NOMO-1 (cell line): ENCODE results near the gene PGM2.

Experiments used
- DNase-seq, 2 experiments: peaks; one replicate each; lab custom pipeline; 2025; ENCODE audit not compliant: unreplicated experiment in 2 of 2; lab: John Stamatoyannopoulos, UW

Gene PGM2

DNA sequence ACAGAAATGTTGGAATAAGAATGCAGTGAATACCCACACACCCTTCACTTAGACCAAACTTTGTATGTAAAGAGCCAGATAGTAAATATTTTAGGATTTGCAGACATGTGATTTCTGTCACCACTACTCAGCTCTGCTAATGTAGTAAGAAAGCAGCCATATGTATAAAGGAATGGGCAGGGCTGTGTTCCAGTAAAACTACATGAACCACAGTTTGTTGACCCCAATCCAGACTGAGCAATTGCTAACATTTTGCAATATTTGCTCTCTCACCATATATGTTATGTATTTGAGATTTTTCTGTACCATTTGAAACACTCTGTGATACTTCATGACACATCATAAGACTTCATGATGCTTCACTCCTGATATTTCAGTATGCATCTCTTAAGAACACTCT, 32.4 kb downstream of the PGM2 start:
- DNase-seq, result no peak

DNA sequence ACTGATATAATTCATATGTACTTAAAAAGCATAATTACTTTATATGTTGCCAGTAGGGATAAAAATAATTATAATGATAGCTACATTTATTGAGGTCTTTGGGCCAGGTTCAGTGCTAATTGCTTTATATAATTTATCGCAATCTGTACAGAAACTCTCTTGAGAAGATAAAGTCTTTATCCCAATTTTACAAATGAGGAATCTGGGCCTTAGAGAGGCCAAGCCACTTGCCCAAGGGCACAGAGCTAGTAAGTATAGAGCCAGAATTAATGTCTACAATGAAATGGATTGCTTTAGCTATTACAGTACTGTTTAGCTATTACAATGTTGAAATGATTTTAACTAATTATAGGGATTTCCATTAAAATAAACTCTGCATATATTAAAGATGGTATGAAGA, 33.8 kb downstream of the PGM2 start:
- no peak for DNase-seq

DNA sequence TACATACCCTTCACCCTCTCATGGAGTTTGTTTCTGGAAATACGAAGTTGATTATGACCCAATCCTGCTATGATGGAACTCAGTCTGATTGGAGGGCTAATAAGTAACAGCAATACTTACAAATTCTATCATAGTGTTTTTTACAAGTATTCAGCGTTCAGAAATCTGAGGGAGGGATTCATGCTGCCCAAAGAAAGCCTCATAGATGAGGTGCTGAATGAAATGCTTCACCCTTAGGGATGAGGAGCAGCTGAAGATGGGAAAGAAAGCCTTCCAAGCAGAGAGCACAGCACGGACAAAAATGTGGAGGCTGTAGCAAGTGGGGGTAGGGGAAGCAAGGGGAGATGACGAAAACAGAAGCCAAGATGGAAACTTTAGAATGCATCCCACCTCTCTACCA, 36.5 kb downstream of the PGM2 start:
- no peak for DNase-seq

DNA sequence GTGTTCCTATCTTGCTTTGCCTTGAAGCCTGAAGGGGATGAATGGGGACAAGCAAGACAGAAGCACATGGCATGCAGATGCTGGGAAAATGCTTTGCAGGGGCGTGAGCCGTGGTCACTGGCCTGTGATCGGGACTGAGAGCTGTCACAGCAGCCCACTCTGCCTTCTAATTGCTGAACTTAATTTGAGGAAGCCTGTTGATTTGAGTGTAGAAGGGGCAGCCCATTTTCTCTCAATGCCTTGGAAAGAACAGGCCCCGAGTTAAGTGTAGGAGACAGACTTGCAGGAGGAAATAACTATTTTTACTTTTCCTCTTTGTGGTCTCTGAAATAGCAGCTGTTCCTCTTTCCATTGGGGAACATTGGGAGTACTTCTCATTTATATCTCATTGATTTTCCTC, 38.3 kb downstream of the PGM2 start:
- peak; percentile 62 to 75 for DNase-seq

DNA sequence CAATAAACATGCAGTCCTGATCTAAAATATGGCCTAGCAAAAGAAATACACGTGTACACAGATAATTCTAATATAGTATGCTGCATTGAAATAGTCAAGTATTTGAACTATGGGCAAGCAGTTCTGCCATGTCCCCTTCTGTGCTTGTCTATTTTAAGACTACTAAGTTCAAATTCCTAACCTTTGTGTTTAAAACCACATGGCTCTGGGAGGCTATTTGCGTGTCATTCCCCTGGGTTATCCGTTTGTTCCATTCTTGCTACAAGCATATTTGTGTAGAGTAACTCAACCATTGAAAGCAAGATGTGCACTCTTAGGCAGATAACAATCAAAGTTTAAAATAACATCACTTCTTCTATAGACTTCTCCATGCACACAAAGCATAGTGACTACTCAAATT, 39.0 kb downstream of the PGM2 start:
- no peak for DNase-seq

DNA sequence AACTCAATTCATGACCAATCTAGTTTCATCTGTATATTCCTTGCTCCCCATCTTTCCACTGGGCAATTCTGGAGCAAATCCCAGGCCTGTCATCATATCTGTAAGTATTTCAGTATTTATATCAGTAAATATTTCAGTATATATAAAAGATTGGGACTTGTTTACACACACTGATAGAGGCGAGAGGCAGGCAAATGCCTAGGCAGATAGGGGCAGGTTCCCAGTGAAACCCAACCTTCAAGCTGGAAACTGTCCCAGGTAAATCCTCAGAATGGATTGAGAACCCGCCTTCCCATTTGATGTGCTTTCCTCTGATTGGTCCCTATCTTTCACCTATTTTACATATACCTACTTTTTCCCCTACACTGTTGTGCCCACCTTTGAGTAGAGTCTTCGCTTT, 40.6 kb downstream of the PGM2 start:
- no peak for DNase-seq

DNA sequence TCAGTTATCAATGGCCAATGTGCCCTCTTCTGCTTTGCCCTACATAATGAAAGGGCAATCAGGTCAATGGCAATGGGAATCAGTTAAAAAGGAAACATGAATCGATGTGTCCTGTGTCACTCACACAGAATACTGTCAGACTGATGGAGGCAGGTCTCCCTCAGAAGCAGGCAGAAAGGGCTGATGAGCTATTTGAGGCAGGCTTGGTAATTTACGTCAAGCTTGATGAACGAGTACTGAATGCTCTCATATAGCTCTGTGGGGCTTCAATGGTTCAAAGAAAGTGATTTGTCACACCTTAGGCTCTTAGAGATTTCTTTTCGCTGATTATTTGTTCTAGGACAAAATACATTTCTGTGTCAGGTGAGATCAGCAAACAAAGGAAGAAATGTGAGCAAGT, 41.8 kb downstream of the PGM2 start:
- DNase-seq, result no peak

DNA sequence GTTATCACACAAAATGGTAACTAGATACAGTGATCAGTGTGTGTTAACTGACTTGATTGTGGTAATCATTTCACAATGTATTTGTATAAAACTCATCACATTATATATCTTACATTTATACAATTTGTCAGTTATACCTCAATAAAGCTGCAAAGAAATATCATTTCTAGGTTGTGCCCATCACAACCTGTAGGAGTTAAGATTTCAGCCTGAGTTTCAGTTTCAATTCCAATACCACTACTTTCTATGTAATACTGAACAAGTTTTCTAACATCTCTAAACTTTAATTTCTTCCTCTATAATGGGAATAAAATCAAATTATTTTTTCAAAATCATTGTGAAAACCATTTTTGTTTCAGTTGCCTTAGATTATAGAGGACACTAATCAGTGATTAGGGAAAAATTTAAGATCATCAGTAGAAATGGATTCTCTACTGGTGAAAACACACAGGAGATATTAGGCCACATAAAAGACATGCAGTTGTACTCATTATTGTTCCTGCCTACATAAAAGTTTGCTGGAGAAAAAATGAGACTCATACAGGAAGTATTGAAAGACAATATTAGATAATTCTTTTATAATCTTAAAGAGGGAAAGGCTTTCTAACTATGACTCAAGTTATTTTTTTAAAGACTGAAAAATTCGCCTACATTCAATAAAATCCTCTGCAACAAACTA, 46.0 kb downstream of the PGM2 start:
- DNase-seq, result no peak

DNA sequence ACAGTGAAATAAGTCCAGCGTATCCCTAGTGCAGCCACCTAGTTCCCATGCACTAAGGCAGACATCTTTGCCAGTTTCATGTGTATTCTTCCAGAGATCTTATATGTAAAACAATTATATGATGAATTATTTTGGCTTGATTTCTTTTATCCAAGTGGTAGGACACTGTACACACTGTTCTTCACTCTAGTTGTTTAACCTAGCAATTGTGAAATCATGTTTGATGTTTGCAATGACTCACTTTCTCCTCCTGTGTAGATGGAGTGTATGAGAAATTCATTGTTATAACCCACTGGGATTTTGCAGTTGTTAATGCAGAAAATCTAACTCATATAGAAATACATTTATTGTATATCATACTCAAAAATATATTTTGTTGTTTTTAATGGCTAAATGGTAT, 46.9 kb downstream of the PGM2 start:
- peak in 1 of 2 experiments; percentile 59 for DNase-seq

DNA sequence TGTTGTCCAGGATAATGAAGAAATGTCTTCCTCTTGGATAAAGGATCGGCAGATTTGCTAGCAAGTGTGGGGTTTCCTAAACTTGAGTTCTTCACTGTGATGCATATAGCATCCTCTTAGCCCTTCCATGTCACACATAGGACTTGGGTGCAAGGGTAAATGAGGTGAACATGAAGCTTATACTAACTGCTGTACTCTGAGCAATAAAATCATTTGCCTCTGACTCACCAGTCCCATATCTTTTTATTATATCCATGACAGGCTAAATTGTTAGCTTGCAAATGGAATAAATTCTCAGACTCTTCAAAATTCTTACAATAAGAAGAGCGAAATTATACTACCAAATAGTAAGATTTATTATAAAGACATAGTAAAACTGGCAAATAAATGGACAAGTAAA, 49.7 kb downstream of the PGM2 start:
- DNase-seq, result no peak

DNA sequence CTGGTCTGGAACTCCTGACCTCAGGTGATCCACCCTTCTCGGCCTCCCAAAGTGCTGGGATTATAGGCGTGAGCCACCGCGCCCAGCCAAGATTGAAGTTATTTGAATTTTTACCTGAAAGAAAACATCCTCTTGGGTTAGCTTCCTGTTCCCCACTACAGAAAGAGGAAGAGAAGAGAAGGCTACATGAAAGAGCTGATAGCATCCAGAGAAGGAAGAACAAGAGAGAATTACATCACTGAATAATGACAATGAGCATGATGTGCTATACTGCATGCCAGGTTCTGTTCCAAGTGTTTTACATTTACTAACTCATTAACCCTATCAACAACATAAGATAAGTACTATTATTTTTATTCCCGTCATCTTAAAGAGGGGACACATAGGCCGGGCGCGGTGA, 52.9 kb downstream of the PGM2 start:
- peak; percentile 31 to 92 for DNase-seq

DNA sequence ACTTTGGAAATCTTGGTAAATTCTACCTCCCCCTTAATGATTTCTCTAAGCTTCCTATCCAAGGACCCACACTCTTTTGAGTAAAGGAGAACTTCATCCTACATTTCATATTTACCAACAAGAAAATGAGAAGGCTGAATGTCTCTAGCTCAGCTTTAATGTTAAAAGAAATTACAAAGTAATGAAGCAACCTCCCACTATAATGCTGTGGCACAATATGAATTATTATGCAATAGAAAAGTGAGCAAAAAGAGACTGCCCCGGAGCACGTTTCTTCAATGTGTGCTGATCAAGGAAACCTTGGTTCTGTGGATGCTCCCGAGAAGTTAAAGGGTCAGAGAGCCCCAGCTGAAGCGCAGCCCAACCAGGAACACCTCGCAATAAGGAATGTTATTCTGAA, 55.3 kb downstream of the PGM2 start:
- DNase-seq, result peak; percentile 15 to 47

DNA sequence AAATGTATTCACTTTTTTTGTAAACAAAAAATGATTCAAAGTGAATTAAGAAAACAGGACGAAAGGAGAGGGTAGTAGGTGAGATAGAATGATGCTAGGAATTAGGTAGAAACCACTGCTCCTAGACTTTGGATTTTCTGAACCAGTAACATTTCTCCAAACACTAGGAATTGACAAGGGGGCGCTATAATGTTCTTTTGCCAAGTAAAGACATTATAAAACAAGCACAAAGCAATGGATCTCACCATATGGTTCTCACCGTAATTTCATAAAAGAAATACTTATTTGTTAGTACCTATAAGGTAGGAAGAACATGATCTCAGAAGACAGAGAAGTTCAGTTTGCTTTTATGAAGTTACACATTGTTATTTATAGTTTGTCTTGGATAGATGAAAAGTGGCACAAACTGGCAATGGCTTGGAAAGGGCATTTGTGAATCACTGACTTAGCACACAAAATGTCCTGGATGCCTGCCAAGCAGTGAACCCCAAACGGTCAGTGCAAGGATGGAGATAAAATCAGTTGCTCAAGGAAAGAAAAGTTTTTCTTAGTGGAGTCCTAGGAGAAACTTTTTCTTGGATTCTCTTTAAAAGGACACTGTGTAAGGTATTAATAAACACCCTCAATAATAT, 56.3 kb downstream of the PGM2 start:
- DNase-seq, result no peak

DNA sequence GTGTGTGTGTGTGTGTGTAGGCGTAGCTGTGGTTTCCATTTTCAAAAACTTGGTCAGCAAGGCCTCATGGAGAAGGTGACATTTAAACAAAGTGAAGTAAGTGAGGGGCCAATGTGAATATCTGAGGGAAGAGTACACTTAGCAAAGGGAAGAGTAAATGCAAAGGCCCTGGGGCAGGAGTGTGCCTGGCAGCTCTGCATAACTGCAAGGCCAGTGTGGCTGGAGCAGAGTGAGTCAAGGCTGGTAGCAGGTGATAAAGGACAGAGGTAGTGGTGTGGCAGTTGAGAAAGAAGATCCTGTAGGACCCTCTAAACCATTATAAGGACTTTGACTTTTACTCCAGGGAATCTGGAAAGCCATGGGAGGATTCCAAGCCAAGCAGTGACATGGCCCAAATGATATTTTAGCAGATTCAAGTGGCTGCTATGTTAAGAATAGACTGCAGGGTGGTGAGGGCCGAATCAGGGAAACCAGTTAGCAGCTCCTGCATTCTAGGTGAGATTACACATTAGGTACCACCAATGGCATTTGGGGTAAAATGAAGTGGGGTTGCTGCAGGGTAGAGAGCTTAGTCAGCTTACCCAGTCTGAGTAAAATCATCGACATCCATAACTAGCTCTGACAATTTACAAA, 58.5 kb downstream of the PGM2 start:
- DNase-seq, result no peak

DNA sequence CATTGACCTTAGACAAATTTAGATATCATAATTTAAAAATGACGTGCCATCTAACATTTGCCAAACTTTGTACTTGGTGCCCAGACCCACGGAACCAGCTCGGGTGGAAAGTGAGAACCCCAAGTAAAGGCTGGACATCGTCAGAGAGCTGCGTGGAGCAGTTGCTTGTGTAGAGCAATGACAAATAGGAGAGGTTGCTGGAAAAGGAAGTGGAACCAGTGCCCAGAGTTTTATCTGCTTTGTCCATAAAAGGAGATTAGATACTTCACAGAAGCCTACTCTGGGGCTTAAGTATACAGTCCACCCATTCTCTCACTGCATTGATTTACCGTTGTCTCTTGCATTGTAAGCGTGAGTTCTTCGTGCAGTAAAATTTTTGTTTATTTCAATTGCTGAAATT, 59.0 kb downstream of the PGM2 start:
- peak; percentile 38 to 87 for DNase-seq

DNA sequence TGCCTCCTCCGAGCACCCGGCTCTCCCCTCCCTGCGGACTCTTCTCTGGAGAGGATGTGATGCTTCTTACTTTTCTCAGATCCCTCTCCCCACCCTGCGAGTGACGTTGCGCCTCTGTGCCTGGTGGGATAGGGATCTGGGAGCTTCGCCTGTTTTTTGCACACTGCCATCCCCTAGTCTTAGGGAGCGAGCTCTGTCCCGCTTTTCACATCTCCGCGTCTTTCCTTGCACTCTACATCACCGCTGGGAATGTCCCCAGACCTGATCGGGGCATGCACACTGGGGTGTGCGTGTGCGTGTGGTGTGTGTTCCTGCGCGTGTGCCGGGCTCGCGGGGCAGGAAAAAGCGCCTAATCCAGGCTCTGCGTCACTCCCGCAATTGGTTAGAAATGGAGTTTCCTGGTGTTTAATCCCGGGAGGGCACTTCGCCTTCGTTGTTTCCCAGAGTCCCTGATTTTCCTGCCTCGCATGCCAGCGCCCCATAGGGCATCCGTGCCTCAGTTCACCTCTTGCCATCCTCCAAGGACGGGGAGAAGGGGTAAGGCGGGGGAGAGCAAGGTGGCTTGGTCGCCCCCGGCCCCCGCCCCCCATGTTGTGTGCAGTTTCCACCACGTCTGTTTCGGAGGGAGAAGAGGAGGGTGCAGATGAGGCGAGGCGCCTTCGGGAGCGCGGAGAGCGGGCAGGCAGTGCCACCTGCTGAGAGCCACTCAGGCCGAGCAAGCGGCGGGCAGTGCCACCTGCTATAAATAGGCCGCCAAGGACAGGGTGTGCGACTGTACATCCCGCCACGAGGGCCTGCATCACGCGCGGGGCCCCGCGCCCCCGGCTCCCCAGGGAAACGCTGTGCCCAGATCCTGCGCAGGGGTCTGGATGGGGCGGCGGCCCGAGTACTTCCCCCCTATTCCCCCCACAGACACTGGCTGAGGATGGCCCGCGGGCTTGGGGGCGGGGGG, 63.6 kb downstream of the PGM2 start:
- DNase-seq, result no peak

DNA sequence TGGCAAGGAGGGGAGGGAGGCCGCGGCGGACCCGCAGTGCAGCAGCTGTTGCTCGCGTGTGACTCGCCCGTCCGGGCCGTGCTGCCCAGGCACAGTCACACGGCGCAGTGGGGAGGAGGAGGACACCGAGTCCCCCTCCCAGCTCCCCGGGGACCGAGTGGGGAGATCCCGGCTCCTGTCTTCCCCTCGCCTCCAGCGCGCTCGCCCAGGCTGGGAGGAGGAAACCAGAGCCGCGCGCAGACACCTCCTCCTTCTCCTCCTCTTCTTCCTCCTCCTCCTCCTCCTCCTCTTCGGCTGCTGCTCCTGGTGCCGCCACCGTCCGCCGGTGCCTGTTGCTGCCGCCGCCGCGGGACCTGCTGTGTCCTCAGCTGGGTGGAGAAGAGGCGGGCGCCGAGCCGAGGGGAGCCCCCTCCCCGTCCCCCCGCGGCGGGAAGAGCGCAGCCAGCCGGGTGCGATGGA, 64.3 kb downstream of the PGM2 start, which contains the start of gene TBC1D1:
TBC1D1 (plus strand) TSS at position 284 of the 459 bp plus-strand sequence. CDS start 11,012 bp downstream, outside the sequence.
- DNase-seq, result peak; percentile 13 to 17

DNA sequence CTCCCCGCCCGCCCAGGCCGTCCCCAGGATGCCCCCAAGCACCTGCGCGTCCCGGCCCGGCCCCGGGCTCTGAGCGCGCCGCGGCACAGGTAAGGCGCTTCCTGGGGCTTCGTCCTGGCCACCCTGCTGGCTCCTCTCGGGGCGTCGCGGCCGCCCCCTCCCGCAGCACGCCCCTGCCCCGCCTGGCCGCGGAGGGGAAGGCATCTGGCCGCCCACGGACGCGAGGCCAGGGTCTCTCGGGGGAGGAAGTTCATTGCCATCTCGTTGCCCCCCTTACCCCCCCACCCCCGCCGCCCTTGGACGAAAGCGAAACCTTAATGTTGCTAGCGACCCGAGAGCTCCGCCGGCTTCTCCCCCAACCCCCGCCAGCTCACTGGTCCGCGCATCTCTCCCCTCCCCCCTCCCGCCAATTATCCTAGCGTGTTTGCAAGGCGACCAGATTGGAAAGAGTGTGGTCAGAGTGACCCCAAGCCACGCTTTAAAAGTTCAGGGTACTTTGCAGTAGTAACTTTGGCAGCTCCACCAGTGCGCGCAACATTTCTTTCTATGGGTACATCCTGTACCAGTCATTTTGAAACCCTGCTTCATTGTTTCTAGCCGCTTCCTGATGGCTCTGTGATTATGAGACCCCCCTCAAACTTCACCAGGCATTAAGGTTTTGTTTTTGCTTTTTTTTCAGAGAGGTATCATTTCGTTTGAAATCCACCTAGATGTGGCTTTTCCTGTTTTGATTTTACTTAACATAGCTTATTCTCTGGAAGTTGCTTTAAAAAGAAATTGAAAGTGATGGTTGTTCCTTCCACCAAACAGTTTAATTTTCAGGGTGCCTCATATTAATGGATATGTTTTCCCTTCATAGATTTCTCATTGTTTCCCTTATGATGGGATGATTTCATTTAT, 65.0 kb downstream of the PGM2 start:
- peak; percentile 39 to 48 for DNase-seq

DNA sequence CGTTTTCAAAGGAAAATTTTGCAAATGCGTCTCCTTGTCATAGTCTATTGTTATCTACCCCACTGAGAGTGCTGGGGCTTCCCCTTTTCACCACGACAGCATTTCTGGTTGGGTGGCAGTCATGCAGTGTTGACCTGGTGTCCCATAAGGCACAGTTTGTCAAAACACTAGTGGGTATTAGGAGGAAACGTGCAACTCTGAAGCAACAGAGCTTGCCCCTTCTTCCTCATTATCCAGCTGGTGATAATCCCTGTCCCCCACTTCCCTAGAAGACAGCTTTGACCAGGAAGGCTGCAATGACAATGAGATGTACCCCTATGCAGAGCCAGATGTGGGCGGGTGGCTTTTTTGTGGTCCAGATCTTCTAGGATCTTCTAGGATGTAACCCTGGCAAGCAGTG, 66.2 kb downstream of the PGM2 start:
- peak; percentile 18 to 45 for DNase-seq

DNA sequence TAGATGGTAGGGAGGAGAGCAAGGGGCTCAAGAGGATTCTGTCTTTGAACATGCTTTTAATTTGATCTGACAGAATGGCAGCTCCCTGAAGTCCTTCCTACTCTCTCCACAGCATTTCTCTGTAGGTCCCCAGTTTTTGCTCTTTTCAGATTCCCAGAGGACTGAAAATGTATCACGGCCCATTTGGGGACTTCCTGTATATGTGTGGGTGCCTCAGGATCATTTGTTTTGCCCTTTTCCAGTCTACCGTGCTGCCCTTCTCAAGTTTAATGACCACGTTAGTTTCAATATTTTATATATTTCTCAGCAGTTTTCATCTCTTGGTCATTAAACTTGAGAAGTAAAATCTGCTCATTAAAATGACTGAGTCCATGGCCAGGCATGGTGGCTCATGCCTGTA, 66.7 kb downstream of the PGM2 start:
- no peak for DNase-seq
